AG04450 (cell line): ENCODE data around the gene ADAT3. TPM values are rescaled to one million over a fixed set of nuclear protein-coding genes. Genes with fewer than 3 reads are reported as not detected.

Experiments
- CTCF ChIA-PET: fragments of 300-600, 350-600 bp; formaldehyde crosslinking; extraction: SDS; loops from one replicate; lab custom pipeline; 2022; ENCODE audit warnings: antibody characterized with exemption, inconsistent platforms; lab: Charles Lee
- POLR2A ChIA-PET: fragments of 350-600 bp; formaldehyde crosslinking; extraction: SDS; loops from one replicate; lab custom pipeline; 2021; ENCODE audit warnings: antibody characterized with exemption, inconsistent platforms; lab: Yijun Ruan, JAX
- DNase-seq: peaks from one replicate; pipeline ENCODE4 v3.0.0-alpha.2; 2011; ENCODE audit warnings: low read depth, low spot score
- H3K27ac ChIP-seq: one replicate; pipeline ENCODE4 v1.5.1; 2012; ENCODE audit warnings: low read depth, low read length, control low read depth
- H3K27me3 ChIP-seq: one replicate; pipeline ENCODE4 v1.6.0; 2012; ENCODE audit warnings: low read length; ENCODE audit not compliant: control insufficient read depth, insufficient read depth
- H3K4me3 ChIP-seq: 2 replicates; pipeline ENCODE4 v1.5.1; 2011; ENCODE audit warnings: mild to moderate bottlenecking, low read depth, low read length, control low read depth
- H3K9me3 ChIP-seq: 2 replicates; pipeline ENCODE4 v1.5.1; 2012; ENCODE audit warnings: low read length; ENCODE audit not compliant: control insufficient read depth, insufficient read depth
- CTCF ChIP-seq: IDR thresholded peaks from 2 replicates; pipeline ENCODE4 v1.5.1; 2011; ENCODE audit warnings: low read depth, low read length, control low read depth, inconsistent platforms
- polyA plus RNA-seq: library from polyadenylated mRNA; depleted of rRNA; stranded (reverse); fragments of >200 nt; gene quantifications from 2 replicates; pipeline ENCODE4 v1.2.3, GENCODE V29; 2011

Gene ADAT3
- polyA plus RNA-seq, 1 experiment, result 0.35 TPM

GRCh38 chr19:1933942-1934341, 28.7 kb downstream of the ADAT3 start:
- TF ChIP-seq CTCF, result no peak
- Histone ChIP-seq H3K27ac (no peak overlapping the region), H3K9me3 (peaks cover 22% of the 10 kb centered on the region), H3K27me3 (peaks cover 4% of the 10 kb centered on the region), H3K4me3 (no peak overlapping the region)
- DNase-seq, result no peak
- ChIA-PET CTCF (no interaction called here), POLR2A (no interaction called here)

GRCh38 chr19:1935484-1936208, 30.4 kb downstream of the ADAT3 start:
- H3K27me3 ChIP-seq, result peaks cover 4% of the 10 kb centered on the region
- H3K4me3 ChIP-seq, result no peak overlapping the region
- peaks cover 22% of the 10 kb centered on the region for H3K9me3 ChIP-seq
- POLR2A ChIA-PET, result no interaction called here
- CTCF ChIA-PET, result no interaction called here
- no peak for DNase-seq
- H3K27ac ChIP-seq, result no peak overlapping the region
- no peak for TF ChIP-seq CTCF

GRCh38 chr19:1936430-1936829, 31.2 kb downstream of the ADAT3 start:
- no peak for TF ChIP-seq CTCF
- H3K4me3 ChIP-seq, result no peak overlapping the region
- no peak overlapping the region for H3K27ac ChIP-seq
- POLR2A ChIA-PET, result no interaction called here
- H3K9me3 ChIP-seq, result peaks cover 22% of the 10 kb centered on the region
- CTCF ChIA-PET, result no interaction called here
- peaks cover 4% of the 10 kb centered on the region for H3K27me3 ChIP-seq
- no peak for DNase-seq

GRCh38 chr19:1936916-1937610, 31.9 kb downstream of the ADAT3 start:
- POLR2A ChIA-PET, result no interaction called here
- Histone ChIP-seq H3K9me3 (peaks cover 17% of the 10 kb centered on the region), H3K4me3 (no peak overlapping the region), H3K27me3 (peaks cover 4% of the 10 kb centered on the region), H3K27ac (no peak overlapping the region)
- no peak for TF ChIP-seq CTCF
- CTCF ChIA-PET, result no interaction called here
- DNase-seq, result no peak

- Histone ChIP-seq H3K27me3 (peaks cover 2% of the 10 kb centered on the region), H3K4me3 (no peak overlapping the region), H3K9me3 (peaks cover 14% of the 10 kb centered on the region), H3K27ac (no peak overlapping the region)
- ChIA-PET POLR2A (no interaction called here), CTCF (interaction anchor here (0.9 kb wide), 1 partner anchor 8 kb away, joined by 3 read pairs; no protein-coding TSS in a partner anchor)
- no peak for DNase-seq
- TF ChIP-seq CTCF, result no peak
These were observed 32.9 kb downstream of the ADAT3 start for GRCh38 chr19:1938071-1938470.
